Measurements from ENCODE around the gene BSN. TPM values are rescaled to one million over a fixed set of nuclear protein-coding genes. Genes with fewer than 3 reads are reported as not detected.
A peak's percentile ranks its signal among the peaks of the same experiment; 100 is the strongest.

The BSN gene
- total and polyA plus RNA-seq, 2 experiments from 2014 or later: 0.50 to 5.1 TPM

- Histone ChIP-seq H3F3A (replicated peaks; ENCODE audit: low read depth) (no peaks in the 10 kb centered on the region; the same call in 1 of the 2 replicates), H3K27me3 (ENCODE audit: insufficient read depth) (no peaks in the 10 kb centered on the region), H3K36me3 (ENCODE audit: insufficient read depth) (no peaks in the 10 kb centered on the region), H2AFZ (no peak overlapping the region), H3K79me2 (replicated peaks; ENCODE audit: insufficient read depth) (no peaks in the 10 kb centered on the region), H3K4me1 (ENCODE audit: insufficient read depth) (no peaks in the 10 kb centered on the region), H4K20me1 (replicated peaks; ENCODE audit: insufficient read depth) (peaks cover 5% of the 10 kb centered on the region; the same call in 1 of the 2 replicates), H3K9me2 (ENCODE audit: insufficient read depth) (no peaks in the 10 kb centered on the region), H3K4me2 (no peak overlapping the region), H3K27ac (ENCODE audit: low read depth) (0 out of 2 replicates have a peak overlapping the region, but pooled peaks have one; percentile 39), H3K4me3 (no peak overlapping the region)
- Mint-ChIP-seq H3K27ac (no peak overlapping the region), H3K9me3 (no peaks in the 10 kb centered on the region), H3K4me3 (no peak overlapping the region), H3K36me3 (ENCODE audit: low read depth) (peaks cover 8% of the 10 kb centered on the region), H3K27me3 (ENCODE audit: insufficient read depth, low read depth, poor library complexity) (peaks cover 17% of the 10 kb centered on the region), H3K4me1 (peaks cover 18% of the 10 kb centered on the region)
- no peak for TF ChIP-seq ZNF114 (CRISPR knock-in tag; IDR thresholded peaks at IDR 0.05)
- TF ChIP-seq, protein P1, sequence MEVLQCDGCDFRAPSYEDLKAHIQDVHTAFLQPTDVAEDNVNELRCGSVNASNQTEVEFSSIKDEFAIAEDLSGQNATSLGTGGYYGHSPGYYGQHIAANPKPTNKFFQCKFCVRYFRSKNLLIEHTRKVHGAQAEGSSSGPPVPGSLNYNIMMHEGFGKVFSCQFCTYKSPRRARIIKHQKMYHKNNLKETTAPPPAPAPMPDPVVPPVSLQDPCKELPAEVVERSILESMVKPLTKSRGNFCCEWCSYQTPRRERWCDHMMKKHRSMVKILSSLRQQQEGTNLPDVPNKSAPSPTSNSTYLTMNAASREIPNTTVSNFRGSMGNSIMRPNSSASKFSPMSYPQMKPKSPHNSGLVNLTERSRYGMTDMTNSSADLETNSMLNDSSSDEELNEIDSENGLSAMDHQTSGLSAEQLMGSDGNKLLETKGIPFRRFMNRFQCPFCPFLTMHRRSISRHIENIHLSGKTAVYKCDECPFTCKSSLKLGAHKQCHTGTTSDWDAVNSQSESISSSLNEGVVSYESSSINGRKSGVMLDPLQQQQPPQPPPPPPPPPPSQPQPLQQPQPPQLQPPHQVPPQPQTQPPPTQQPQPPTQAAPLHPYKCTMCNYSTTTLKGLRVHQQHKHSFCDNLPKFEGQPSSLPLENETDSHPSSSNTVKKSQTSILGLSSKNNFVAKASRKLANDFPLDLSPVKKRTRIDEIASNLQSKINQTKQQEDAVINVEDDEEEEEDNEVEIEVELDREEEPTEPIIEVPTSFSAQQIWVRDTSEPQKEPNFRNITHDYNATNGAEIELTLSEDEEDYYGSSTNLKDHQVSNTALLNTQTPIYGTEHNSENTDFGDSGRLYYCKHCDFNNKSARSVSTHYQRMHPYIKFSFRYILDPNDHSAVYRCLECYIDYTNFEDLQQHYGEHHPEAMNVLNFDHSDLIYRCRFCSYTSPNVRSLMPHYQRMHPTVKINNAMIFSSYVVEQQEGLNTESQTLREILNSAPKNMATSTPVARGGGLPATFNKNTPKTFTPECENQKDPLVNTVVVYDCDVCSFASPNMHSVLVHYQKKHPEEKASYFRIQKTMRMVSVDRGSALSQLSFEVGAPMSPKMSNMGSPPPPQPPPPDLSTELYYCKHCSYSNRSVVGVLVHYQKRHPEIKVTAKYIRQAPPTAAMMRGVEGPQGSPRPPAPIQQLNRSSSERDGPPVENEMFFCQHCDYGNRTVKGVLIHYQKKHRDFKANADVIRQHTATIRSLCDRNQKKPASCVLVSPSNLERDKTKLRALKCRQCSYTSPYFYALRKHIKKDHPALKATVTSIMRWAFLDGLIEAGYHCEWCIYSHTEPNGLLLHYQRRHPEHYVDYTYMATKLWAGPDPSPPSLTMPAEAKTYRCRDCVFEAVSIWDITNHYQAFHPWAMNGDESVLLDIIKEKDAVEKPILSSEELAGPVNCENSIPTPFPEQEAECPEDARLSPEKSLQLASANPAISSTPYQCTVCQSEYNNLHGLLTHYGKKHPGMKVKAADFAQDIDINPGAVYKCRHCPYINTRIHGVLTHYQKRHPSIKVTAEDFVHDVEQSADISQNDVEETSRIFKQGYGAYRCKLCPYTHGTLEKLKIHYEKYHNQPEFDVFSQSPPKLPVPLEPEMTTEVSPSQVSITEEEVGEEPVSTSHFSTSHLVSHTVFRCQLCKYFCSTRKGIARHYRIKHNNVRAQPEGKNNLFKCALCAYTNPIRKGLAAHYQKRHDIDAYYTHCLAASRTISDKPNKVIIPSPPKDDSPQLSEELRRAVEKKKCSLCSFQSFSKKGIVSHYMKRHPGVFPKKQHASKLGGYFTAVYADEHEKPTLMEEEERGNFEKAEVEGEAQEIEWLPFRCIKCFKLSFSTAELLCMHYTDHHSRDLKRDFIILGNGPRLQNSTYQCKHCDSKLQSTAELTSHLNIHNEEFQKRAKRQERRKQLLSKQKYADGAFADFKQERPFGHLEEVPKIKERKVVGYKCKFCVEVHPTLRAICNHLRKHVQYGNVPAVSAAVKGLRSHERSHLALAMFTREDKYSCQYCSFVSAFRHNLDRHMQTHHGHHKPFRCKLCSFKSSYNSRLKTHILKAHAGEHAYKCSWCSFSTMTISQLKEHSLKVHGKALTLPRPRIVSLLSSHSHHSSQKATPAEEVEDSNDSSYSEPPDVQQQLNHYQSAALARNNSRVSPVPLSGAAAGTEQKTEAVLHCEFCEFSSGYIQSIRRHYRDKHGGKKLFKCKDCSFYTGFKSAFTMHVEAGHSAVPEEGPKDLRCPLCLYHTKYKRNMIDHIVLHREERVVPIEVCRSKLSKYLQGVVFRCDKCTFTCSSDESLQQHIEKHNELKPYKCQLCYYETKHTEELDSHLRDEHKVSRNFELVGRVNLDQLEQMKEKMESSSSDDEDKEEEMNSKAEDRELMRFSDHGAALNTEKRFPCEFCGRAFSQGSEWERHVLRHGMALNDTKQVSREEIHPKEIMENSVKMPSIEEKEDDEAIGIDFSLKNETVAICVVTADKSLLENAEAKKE (CRISPR knock-in tag; IDR thresholded peaks at IDR 0.05): no peak
- TF ChIP-seq CTCF (conservative IDR thresholded peaks at IDR 0.05; ENCODE audit: low read depth in 2 of 2): peak; percentile 59 to 76
- TF ChIP-seq EZH2phosphoT487 (IDR thresholded peaks at IDR 0.05; ENCODE audit: unreplicated experiment): no peak
- no peak for TF ChIP-seq JUNB (IDR thresholded peaks at IDR 0.05; ENCODE audit: unreplicated experiment)
- no peak for TF ChIP-seq CREB1 (CRISPR knock-in tag; IDR thresholded peaks at IDR 0.05; ENCODE audit: low read depth)
- TF ChIP-seq NANOG (IDR thresholded peaks at IDR 0.05; ENCODE audit: borderline replicate concordance): no peak
- TF ChIP-seq EZH2 (IDR thresholded peaks at IDR 0.05; ENCODE audit: low read depth, unreplicated experiment): no peak
- ATAC-seq: peak; percentile 41
- DNase-seq (ENCODE audit: low spot score): peak; percentile 71
Observed at GRCh38 chr3:49700453-49701128, 146.3 kb downstream of the BSN start.
